Fibroblast of lung (primary cell): ENCODE data around the gene COX4I1. TPM values are rescaled to one million over a fixed set of nuclear protein-coding genes. Genes with fewer than 3 reads are reported as not detected.

ENCODE experiments used
- DNase-seq, 2 donors: peaks; one replicate each; pipeline versions ENCODE4 v3.0.0 to v3.0.0-alpha.2; 2010; ENCODE audit warnings: low read depth in 2 of 2
- H2AFZ ChIP-seq: 2 replicates; pipeline ENCODE4 v1.5.1; 2012; ENCODE audit warnings: low read length, control low read depth, inconsistent platforms
- H3K27ac ChIP-seq: 2 replicates; pipeline ENCODE4 v1.5.1; 2011; ENCODE audit warnings: low read length, control low read depth; ENCODE audit not compliant: insufficient read depth
- H3K27me3 ChIP-seq: 2 replicates; pipeline ENCODE4 v1.5.1; 2011; ENCODE audit warnings: mild to moderate bottlenecking, low read length; ENCODE audit not compliant: control insufficient read depth, insufficient read depth
- H3K36me3 ChIP-seq: 2 replicates; pipeline ENCODE4 v1.5.1; 2011; ENCODE audit warnings: low read length; ENCODE audit not compliant: control insufficient read depth, insufficient read depth
- H3K4me1 ChIP-seq: 2 replicates; pipeline ENCODE4 v1.5.1; 2011; ENCODE audit warnings: low read length; ENCODE audit not compliant: control insufficient read depth, insufficient read depth; ENCODE audit errors: extremely low read depth
- H3K4me2 ChIP-seq: 2 replicates; pipeline ENCODE4 v1.5.1; 2011; ENCODE audit warnings: low read length, control low read depth; ENCODE audit not compliant: insufficient read depth; ENCODE audit errors: extremely low read depth
- H3K4me3 ChIP-seq, 4 experiments: fragments of 200-600 bp in 1 of 4; sonication (generic) in 1 of 4; replicated peaks in 1 of 4; 2 replicates each; pipeline ENCODE4 v1.5.1; 2011 to 2016; ENCODE audit warnings: low read length in 4 of 4, low read depth in 3 of 4, mild to moderate bottlenecking in 3 of 4, control low read depth in 2 of 4, inconsistent platforms in 1 of 4, mixed read lengths in 1 of 4; ENCODE audit not compliant: insufficient read depth in 1 of 4; ENCODE audit errors: control extremely low read depth in 1 of 4
- H3K79me2 ChIP-seq: 2 replicates; pipeline ENCODE4 v1.5.1; 2012; ENCODE audit warnings: mild to moderate bottlenecking, low read length, inconsistent platforms; ENCODE audit not compliant: control insufficient read depth, insufficient read depth
- H3K9ac ChIP-seq: 2 replicates; pipeline ENCODE4 v1.5.1; 2011; ENCODE audit warnings: mild to moderate bottlenecking, low read length, control low read depth; ENCODE audit not compliant: insufficient read depth
- H3K9me3 ChIP-seq: 2 replicates; pipeline ENCODE4 v1.5.1; 2012; ENCODE audit warnings: low read depth, low read length; ENCODE audit not compliant: control insufficient read depth, insufficient read depth
- H4K20me1 ChIP-seq: 2 replicates; pipeline ENCODE4 v1.5.1; 2011; ENCODE audit warnings: low read length; ENCODE audit not compliant: control insufficient read depth, insufficient read depth; ENCODE audit errors: extremely low read depth
- CTCF ChIP-seq, 2 donors: IDR thresholded peaks in 1 of 2; conservative IDR thresholded peaks in 1 of 2; 1 replicate in 1 of 2; 2 replicates in 1 of 2; pipeline ENCODE4 v1.5.1; 2011 to 2012; ENCODE audit warnings: low read length in 2 of 2, control low read depth in 1 of 2, inconsistent platforms in 1 of 2, low read depth in 1 of 2, mild to moderate bottlenecking in 1 of 2
- EZH2 ChIP-seq: IDR thresholded peaks from 2 replicates; pipeline ENCODE4 v1.5.1; 2012; ENCODE audit warnings: low read length, control low read depth, mild to moderate bottlenecking; ENCODE audit errors: missing control alignments
- polyA plus RNA-seq, 2 donors: library from polyadenylated mRNA; depleted of rRNA in 1 of 2; stranded (reverse) in 1 of 2; unstranded in 1 of 2; fragments of >200 nt; gene quantifications; 2 replicates each; pipeline ENCODE4 v1.2.1, GENCODE V29; 2011 to 2012; ENCODE audit warnings: missing spikeins in 1 of 2
- total RNA-seq: library from RNA; depleted of rRNA; stranded (reverse); fragments of >200 nt; gene quantifications from 2 replicates; pipeline ENCODE4 v1.2.1, GENCODE V29; 2014

Gene COX4I1
- total and polyA plus RNA-seq, 2 donors (not counting 1 experiment from before 2014, with no cell fraction given) = 442 to 653 TPM

DNA sequence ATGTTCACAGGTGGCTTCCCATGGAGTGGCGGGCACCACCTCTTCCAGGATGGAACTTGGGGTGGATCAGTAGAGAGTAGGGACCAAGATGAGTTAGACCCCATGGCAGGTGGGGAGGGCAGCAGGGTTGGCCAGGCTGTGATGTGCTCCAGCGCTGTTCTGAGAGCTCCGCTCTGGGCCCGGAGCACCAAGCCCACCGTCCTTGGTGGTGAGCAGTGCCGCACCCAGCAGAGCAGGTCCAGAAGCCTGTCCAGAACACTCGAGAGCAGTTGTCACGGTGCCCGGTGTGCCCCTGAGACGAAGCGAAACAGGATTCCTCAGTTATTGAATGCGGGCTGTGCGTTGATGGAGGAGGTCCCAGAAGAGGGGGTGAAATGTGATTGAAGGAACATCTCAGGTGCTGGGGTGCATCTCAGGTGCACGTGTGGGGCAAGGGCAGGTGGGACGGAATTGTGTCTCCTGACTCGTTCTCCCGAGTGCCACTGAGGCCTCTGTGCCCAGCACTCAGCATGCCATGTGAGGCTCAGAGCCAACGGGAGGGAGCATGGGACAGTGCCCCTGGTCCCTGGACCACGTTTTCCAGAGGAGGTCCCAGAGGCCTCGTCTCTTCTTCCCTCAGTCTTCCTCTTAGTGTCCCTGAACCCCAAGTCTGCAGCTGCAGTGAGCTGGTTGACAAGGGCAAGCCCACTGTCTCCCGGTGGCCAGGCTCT, 39.5 kb downstream of the COX4I1 start:
- DNase-seq = no peak
- peaks cover 7% of the 10 kb centered on the region for H3K27me3 ChIP-seq
- no peaks in the 10 kb centered on the region for H3K4me1 ChIP-seq
- no peaks in the 10 kb centered on the region for H3K9me3 ChIP-seq
- no peak overlapping the region for H2AFZ ChIP-seq
- H3K4me3 ChIP-seq = no peak overlapping the region
- no peaks in the 10 kb centered on the region for H3K79me2 ChIP-seq
- no peak for TF ChIP-seq CTCF (conservative IDR thresholded peaks at IDR 0.05 in 1 of 2, IDR thresholded peaks at IDR 0.05 in 1 of 2; ENCODE audit: low read depth in 1 of 2, low read length in 2 of 2)
- TF ChIP-seq EZH2 = no peak
- H3K9ac ChIP-seq = no peak overlapping the region
- H3K4me2 ChIP-seq = no peak overlapping the region
- H3K36me3 ChIP-seq = no peaks in the 10 kb centered on the region
- H3K27ac ChIP-seq = no peak overlapping the region
- no peaks in the 10 kb centered on the region for H4K20me1 ChIP-seq

DNA sequence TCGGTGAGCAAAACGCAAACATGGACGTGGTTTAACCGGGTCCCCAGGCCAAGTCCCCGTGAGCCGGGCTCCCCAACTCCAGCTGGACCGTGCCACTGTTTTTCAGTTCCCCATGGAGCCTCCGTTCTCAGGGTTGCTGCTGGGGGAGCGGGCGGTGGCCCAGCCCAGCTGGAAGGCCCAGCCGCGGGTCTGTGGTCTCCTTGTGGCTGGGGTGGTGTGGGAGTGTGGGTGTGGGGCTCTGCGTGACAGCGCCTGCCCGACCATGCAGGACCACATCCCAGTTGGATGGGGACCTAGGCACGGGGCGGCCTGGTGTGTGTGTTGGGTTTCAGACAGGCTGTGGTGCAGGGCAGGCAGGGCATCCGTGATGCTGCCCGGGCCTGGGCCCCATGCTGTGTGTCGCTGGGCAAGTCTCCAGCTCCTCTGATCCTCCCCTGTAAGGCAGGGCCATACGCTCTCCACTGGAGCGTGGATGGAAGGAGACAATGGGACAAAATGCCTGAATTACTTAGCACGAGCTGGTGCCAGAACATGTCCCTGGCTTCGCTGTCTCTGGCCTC, 40.3 kb downstream of the COX4I1 start:
- TF ChIP-seq EZH2 = no peak
- TF ChIP-seq CTCF (conservative IDR thresholded peaks at IDR 0.05 in 1 of 2, IDR thresholded peaks at IDR 0.05 in 1 of 2; ENCODE audit: low read depth in 1 of 2, low read length in 2 of 2) = no peak
- no peak overlapping the region for H3K27ac ChIP-seq
- no peaks in the 10 kb centered on the region for H4K20me1 ChIP-seq
- H3K27me3 ChIP-seq = peaks cover 7% of the 10 kb centered on the region
- H3K4me3 ChIP-seq = no peak overlapping the region
- no peak overlapping the region for H3K9ac ChIP-seq
- H3K4me2 ChIP-seq = no peak overlapping the region
- no peaks in the 10 kb centered on the region for H3K4me1 ChIP-seq
- H3K36me3 ChIP-seq = no peaks in the 10 kb centered on the region
- no peaks in the 10 kb centered on the region for H3K79me2 ChIP-seq
- no peak overlapping the region for H2AFZ ChIP-seq
- no peaks in the 10 kb centered on the region for H3K9me3 ChIP-seq
- DNase-seq = no peak

- Histone ChIP-seq H3K4me3 (no peak overlapping the region), H2AFZ (no peak overlapping the region), H3K9ac (no peak overlapping the region), H3K27me3 (peaks cover 13% of the 10 kb centered on the region), H3K79me2 (no peaks in the 10 kb centered on the region), H3K27ac (no peak overlapping the region), H3K4me2 (no peak overlapping the region), H3K36me3 (no peaks in the 10 kb centered on the region), H4K20me1 (no peaks in the 10 kb centered on the region), H3K9me3 (no peaks in the 10 kb centered on the region), H3K4me1 (no peaks in the 10 kb centered on the region)
- no peak for TF ChIP-seq EZH2
- TF ChIP-seq CTCF (conservative IDR thresholded peaks at IDR 0.05 in 1 of 2, IDR thresholded peaks at IDR 0.05 in 1 of 2; ENCODE audit: low read depth in 1 of 2, low read length in 2 of 2) = no peak
- DNase-seq = no peak
These were observed 40.9 kb downstream of the COX4I1 start for GRCh38 chr16:85840395-85840794.
